ENCODE results near the gene SVIP.

- TF ChIP-seq, protein P1, sequence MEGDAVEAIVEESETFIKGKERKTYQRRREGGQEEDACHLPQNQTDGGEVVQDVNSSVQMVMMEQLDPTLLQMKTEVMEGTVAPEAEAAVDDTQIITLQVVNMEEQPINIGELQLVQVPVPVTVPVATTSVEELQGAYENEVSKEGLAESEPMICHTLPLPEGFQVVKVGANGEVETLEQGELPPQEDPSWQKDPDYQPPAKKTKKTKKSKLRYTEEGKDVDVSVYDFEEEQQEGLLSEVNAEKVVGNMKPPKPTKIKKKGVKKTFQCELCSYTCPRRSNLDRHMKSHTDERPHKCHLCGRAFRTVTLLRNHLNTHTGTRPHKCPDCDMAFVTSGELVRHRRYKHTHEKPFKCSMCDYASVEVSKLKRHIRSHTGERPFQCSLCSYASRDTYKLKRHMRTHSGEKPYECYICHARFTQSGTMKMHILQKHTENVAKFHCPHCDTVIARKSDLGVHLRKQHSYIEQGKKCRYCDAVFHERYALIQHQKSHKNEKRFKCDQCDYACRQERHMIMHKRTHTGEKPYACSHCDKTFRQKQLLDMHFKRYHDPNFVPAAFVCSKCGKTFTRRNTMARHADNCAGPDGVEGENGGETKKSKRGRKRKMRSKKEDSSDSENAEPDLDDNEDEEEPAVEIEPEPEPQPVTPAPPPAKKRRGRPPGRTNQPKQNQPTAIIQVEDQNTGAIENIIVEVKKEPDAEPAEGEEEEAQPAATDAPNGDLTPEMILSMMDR (IDR thresholded peaks at IDR 0.05): no peak
- TF ChIP-seq POLR2A (IDR thresholded peaks at IDR 0.05): no peak
Observed at GRCh38 chr11:22828373-22828772, 1.2 kb downstream of the SVIP start.

Measured in heart left ventricle (tissue), 13 donors.